Colonic mucosa (tissue), 4 donors: Measurements from ENCODE around the gene TBC1D17. TPM values are rescaled to one million over a fixed set of nuclear protein-coding genes. Genes with fewer than 3 reads are reported as not detected.
A peak's percentile ranks its signal among the peaks of the same experiment; 100 is the strongest.

Experiments used
- DNase-seq: peaks from one replicate; pipeline ENCODE4 v3.0.0-alpha.2; 2020
- H3K27ac ChIP-seq: fragments of 200-600 bp; one replicate; pipeline ENCODE4 v1.8.0; 2021
- H3K27me3 ChIP-seq: fragments of 200-600 bp; one replicate; pipeline ENCODE4 v1.8.0; 2021
- H3K36me3 ChIP-seq: fragments of 200-600 bp; one replicate; pipeline ENCODE4 v1.8.0; 2021
- H3K4me1 ChIP-seq: fragments of 200-600 bp; one replicate; pipeline ENCODE4 v1.8.0; 2021; ENCODE audit warnings: mild to moderate bottlenecking
- H3K4me3 ChIP-seq: fragments of 200-600 bp; one replicate; pipeline ENCODE4 v1.8.0; 2021
- H3K9ac ChIP-seq, 2 donors: one replicate each; pipeline ENCODE4 v1.7.0; 2013; ENCODE audit warnings: control low read depth in 2 of 2, low read depth in 2 of 2, low read length in 2 of 2
- H3K9me3 ChIP-seq: fragments of 200-600 bp; one replicate; pipeline ENCODE4 v1.8.0; 2021
- intact Hi-C: fragments of 100-400 bp; cut with DNase I; formaldehyde crosslinking; loops from one replicate; pipeline ENCODE4 v1.14.1; 2022
- total RNA-seq, 2 donors: library from RNA; stranded (reverse); fragmentation: NEBNext Ultra II Directional in 1 of 2; extraction: Animal tissue kit (Norgen Biotek cat#: 25700) in 1 of 2; gene quantifications; one replicate each; pipeline ENCODE4 v1.2.1, GENCODE V29; 2021
- TF ChIP-seq, protein P1 (sequence below): fragments of 200-600 bp; IDR thresholded peaks from one replicate; pipeline ENCODE4 v1.8.0; 2022; ENCODE audit warnings: antibody characterized with exemption, mild to moderate bottlenecking
- donor health status: healthy.
- donor health status: DM: no; HTN: no; CAD: no.
- donor health status: DM: no; HTN: no; CAD: no.

Gene TBC1D17
- total RNA-seq, 2 donors from 2014 or later = 29.4 to 33.7 TPM

DNA sequence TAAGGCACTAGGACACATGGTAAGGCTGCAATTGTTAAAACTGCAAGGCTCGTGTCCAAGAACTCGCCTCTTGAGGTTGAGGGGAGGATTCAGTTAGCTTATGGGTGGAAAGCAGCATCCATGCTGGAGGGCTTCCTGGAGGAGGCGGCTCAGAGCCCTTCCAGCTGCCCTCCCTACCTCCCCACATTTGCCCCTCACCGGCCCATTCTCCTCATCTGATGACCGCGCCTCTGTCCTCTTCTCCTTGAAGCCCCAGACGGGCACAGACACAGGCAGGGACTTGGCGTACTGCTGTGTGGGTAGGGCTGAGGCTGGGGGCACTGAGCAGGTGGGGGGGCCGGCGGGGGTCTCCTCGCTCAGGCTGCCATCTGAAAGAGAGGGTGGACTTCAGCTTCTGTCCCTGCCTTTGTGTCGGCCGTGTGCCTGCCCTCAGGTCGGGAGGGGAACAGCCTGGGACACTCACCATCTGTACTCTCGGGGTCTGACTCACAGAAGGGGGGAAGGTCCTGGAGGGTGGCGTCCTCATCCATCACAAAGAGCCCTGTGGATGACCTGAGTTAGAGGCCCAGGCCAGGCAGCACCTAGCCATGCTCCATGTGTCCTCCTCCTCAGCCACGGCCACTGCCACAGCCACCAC is 6.0 kb upstream of the TBC1D17 start:
- DNase-seq = no peak

DNA sequence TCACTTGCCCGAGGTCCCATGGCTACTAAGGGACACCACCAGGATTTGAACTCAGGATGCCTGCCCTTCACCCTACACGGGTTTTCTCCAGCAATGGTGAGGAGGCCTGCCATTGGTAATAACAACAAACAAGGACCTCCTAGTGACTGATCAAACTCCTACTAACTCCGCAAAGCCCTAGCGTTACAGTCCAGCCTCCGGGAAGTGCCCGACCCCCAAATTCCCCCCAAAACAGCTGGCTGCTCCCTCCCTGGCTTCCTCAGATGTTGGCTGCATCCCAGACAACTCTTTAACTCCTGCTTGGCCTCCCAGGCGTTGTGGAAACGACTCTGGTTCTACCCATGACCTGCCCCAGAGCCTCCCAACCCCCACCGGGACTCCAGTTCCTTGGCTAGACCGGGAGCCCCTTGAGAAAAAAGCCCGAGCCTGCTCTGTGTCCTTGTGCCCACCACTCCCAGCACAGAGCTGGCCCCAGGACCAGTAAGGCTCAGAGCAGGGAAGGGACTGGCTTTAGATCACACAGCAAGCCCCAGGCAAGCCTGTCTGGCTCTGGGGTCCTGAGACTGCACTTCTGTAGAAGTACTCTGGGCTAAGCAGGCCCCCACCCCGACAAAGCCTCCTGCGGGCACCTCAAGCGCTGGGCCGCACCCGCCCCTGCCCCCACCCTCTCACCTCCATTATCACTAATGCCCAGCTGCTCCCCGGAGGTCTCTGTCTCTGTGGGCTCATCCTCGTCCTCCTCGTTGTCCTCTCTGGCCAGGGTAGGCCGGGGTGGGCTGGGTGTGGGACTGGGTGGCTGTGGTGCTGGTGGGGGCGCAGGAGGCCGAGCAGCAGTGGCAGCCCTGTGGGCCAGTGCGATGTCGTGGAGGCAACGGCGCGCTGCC is 5.0 kb upstream of the TBC1D17 start:
- H3K27me3 ChIP-seq = no peaks in the 10 kb centered on the region
- H3K9ac ChIP-seq = no peak overlapping the region
- H3K9me3 ChIP-seq = no peaks in the 10 kb centered on the region
- peaks cover 7% of the 10 kb centered on the region for H3K4me1 ChIP-seq
- H3K27ac ChIP-seq = no peak overlapping the region
- DNase-seq = no peak
- no peak overlapping the region for H3K4me3 ChIP-seq
- H3K36me3 ChIP-seq = no peaks in the 10 kb centered on the region
- intact Hi-C loops = no loop called here
- TF ChIP-seq, protein P1, sequence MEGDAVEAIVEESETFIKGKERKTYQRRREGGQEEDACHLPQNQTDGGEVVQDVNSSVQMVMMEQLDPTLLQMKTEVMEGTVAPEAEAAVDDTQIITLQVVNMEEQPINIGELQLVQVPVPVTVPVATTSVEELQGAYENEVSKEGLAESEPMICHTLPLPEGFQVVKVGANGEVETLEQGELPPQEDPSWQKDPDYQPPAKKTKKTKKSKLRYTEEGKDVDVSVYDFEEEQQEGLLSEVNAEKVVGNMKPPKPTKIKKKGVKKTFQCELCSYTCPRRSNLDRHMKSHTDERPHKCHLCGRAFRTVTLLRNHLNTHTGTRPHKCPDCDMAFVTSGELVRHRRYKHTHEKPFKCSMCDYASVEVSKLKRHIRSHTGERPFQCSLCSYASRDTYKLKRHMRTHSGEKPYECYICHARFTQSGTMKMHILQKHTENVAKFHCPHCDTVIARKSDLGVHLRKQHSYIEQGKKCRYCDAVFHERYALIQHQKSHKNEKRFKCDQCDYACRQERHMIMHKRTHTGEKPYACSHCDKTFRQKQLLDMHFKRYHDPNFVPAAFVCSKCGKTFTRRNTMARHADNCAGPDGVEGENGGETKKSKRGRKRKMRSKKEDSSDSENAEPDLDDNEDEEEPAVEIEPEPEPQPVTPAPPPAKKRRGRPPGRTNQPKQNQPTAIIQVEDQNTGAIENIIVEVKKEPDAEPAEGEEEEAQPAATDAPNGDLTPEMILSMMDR = no peak

More for the DNA sequence above, 6.0 kb upstream of the TBC1D17 start:
- Histone ChIP-seq H3K36me3 (no peaks in the 10 kb centered on the region), H3K9ac (no peak overlapping the region), H3K27me3 (no peaks in the 10 kb centered on the region), H3K4me1 (peaks cover 7% of the 10 kb centered on the region), H3K9me3 (no peaks in the 10 kb centered on the region), H3K27ac (no peak overlapping the region), H3K4me3 (no peak overlapping the region)
- TF ChIP-seq, protein P1 = no peak
- intact Hi-C loops = no loop called here

DNA sequence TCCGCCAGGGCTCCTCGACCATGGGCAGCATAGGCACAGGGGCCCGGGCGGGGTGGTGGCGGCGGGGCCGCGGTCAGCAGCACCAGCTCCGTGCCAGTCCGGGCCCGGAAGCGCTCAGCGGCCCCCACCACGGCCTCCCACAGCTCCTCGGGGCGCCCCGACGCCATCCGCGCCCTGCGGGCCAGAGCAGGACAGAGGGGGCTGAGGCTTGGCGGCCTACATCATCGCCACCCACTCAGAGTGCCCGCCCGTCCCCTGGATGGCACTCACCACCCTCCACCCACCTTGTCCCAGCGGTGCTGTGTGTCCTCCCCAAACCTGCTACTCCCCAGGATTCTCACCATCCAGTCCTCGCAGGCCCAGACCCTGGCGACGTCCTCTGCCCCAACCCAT is 4.4 kb upstream of the TBC1D17 start:
- Histone ChIP-seq H3K4me3 (no peak overlapping the region), H3K36me3 (no peaks in the 10 kb centered on the region), H3K9ac (no peak overlapping the region), H3K27me3 (no peaks in the 10 kb centered on the region), H3K9me3 (no peaks in the 10 kb centered on the region), H3K4me1 (peaks cover 7% of the 10 kb centered on the region), H3K27ac (no peak overlapping the region)
- TF ChIP-seq, protein P1 = no peak
- no peak for DNase-seq
- intact Hi-C loops = no loop called here

DNA sequence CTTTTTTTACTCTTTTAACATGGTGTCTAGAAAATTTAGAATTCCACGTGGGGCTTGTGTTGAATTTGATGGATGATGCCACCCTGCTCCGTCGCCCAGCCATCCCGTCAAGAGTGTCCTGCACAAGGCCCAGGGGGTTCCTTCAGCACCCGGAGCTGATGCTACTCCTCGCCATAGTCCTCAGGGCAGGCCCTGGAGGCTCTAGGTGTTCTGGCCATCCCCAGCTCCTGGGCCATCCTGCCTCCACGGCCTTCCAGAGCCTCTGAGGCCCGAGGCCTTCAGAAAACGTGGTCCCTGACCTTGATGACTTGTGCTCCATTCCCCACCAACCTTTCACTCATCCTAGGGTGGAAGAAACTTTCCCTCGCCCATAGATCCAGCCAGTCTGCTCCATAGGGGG is 3.7 kb upstream of the TBC1D17 start:
- Histone ChIP-seq H3K36me3 (no peaks in the 10 kb centered on the region), H3K9me3 (no peaks in the 10 kb centered on the region), H3K27me3 (no peaks in the 10 kb centered on the region), H3K4me1 (peaks cover 11% of the 10 kb centered on the region), H3K9ac (no peak overlapping the region), H3K27ac (no peak overlapping the region), H3K4me3 (no peak overlapping the region)
- TF ChIP-seq, protein P1 = no peak
- intact Hi-C loops = no loop called here
- no peak for DNase-seq

DNA sequence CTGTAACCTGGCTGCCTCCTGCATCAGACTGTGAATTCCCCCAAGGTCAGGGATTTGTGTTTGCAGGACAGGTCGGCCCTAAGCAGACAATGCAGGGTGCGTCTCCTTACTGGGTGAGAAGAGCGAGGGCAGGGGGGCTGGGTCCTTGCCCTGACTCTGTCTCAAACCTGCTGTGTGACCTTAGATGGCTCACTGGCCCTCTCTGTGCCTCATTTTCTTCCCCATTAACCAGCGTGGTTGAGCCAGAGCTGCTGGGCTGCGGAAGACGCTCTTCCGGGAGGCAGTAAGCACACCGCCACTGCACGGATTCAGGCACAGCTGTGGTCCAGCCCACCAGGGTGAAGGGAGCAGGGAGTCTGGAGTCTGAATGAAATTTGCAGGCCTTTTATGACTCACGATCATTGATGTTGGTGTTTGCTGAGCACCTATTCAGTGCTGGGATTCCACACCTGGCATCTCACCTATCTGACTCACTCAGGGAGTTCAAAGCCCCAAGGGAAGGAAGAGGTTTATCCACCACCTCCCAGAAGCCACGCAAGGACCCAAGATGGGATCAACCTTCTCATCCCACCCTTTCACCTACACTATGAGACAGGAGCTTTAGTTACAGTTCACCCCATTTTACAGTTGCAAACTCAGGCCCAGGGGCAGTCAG is 2.9 kb upstream of the TBC1D17 start:
- peak overlapping the region in 1 of 2 donors; percentile 33 for H3K9ac ChIP-seq
- TF ChIP-seq, protein P1 = no peak
- DNase-seq = no peak
- intact Hi-C loops = no loop called here
- H3K27me3 ChIP-seq = no peaks in the 10 kb centered on the region
- no peak overlapping the region for H3K4me3 ChIP-seq
- peaks cover 11% of the 10 kb centered on the region for H3K4me1 ChIP-seq
- no peaks in the 10 kb centered on the region for H3K36me3 ChIP-seq
- H3K9me3 ChIP-seq = no peaks in the 10 kb centered on the region
- no peak overlapping the region for H3K27ac ChIP-seq
